Spleen (tissue), 7 donors: ENCODE results near the gene LRRC7.

Experiments
- POLR2A ChIP-seq, 3 donors: fragments of 450-650 bp; IDR thresholded peaks; one replicate each; pipeline ENCODE4 v1.5.1; 2017; ENCODE audit warnings: antibody characterized with exemption in 3 of 3, mild to moderate bottlenecking in 1 of 3
- TF ChIP-seq, protein P1 (sequence below), 11 experiments: fragments of 200-600 bp in 7 of 11; fragments of 450-650 bp in 4 of 11; sonication (generic) in 4 of 11; IDR thresholded peaks in 8 of 11; conservative IDR thresholded peaks in 3 of 11; 1 replicate in 7 of 11; 2 replicates in 4 of 11; pipeline versions ENCODE4 v1.4.0 to v1.8.0; 2016 to 2021; ENCODE audit warnings: antibody characterized with exemption in 11 of 11, inconsistent platforms in 4 of 11, mild to moderate bottlenecking in 1 of 11
- donor health status: DM: no; HTN: no; CAD: no; lungs with moderate emphysema.
- donor health status: DM: no; HTN: no; CAD: no.
- donor health status: DM: no; HTN: no; CAD: no.

DNA sequence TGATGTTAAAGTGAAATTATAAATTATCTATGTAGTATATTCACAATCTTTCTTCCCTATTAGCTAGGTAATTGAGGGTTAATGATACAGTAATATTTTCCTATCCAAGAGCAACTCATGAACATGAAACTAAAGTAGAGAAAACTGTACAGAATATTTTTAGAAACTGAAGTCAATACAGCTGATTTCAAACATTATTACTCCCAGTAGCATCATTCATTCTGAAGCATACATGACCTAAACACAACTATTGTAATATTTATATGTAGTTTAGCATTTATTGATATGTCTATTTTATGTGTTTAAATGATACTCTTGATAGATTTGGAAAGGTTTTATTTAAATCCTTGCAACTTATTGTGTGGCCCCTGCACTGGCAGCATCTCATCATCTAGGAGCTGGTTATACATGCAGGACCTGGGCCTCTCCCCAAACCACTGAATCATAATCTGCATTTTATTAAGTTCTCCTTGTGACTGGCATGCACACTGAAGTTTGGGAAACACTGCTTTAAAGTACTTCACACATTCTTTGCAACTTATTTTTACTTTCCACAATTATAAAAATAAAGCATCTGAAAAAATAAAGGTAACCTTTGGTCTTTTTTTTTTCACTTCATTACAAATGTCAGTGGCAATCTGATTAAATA lies 437.8 kb downstream of the LRRC7 start:
- TF ChIP-seq, protein P1, sequence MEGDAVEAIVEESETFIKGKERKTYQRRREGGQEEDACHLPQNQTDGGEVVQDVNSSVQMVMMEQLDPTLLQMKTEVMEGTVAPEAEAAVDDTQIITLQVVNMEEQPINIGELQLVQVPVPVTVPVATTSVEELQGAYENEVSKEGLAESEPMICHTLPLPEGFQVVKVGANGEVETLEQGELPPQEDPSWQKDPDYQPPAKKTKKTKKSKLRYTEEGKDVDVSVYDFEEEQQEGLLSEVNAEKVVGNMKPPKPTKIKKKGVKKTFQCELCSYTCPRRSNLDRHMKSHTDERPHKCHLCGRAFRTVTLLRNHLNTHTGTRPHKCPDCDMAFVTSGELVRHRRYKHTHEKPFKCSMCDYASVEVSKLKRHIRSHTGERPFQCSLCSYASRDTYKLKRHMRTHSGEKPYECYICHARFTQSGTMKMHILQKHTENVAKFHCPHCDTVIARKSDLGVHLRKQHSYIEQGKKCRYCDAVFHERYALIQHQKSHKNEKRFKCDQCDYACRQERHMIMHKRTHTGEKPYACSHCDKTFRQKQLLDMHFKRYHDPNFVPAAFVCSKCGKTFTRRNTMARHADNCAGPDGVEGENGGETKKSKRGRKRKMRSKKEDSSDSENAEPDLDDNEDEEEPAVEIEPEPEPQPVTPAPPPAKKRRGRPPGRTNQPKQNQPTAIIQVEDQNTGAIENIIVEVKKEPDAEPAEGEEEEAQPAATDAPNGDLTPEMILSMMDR (IDR thresholded peaks at IDR 0.05 in 8 of 11, conservative IDR thresholded peaks at IDR 0.05 in 3 of 11), result no peak
- no peak for TF ChIP-seq POLR2A (IDR thresholded peaks at IDR 0.05)
